Glomerular visceral epithelial cell (primary cell): ENCODE measurements around the gene SPEF2.
"Not testable (repeated sequence)": the region's sequence is repeated elsewhere in the genome, so short reads cannot be mapped to it uniquely, and the experiment has no call there.

ENCODE experiments used
- DNase-seq: peaks from one replicate; pipeline ENCODE4 v3.0.0-alpha.2; 2016; ENCODE audit errors: extremely low spot score

SPEF2 gene

DNA sequence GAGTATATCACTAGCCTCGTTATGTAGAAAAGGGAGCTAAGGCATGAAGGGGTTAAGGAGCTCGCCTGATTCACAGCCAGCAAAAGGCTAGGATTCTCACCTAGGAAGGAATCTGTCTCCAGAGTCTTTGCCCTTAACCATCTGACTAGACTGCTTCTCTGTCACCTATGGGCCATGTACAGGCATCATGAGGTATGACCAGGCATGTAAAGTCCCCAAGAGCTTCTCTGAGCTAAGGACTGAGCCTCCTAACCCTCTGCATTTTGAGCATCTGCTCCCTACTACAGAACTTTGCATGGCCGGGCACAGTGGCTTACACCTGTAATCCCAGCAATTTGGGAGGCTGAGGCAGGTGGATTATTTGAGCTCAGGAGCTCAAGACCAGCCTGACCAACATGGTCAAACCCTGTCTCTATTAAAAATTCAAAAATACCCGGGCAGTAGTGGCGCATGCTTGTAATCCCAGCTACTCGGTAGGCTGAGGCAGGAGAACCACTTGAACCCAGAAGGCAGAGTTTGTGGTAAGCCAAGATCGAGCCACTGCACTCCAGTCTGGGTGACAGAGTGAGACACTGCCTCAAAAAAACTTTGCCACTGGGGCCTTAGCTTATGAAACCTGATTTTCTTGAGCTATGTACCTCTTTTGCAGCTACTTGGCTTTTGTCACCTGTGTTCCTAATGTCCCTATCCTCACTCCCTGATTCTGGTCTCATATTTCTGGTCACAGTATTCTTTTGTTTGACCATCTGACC, 205.9 kb downstream of the SPEF2 start:
- DNase-seq, result no peak

DNA sequence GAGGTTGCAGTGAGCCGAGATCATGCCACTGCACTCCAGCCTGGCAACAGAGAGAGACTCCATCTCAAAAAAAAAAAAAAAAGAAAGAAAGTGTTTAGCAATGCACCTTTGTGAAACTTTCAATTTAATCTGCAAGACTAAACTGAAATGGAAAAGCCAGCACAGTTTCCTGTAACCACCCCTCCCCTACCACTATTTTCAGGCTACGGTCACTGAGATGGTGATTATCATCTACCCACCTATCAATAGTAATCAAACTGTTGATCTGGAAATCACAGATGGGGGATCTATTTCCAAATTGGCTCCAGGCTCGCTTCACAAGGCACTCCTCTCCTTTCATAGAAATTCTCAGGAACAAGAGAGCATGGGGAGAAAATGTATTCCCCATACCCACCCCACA, 208.4 kb downstream of the SPEF2 start:
- DNase-seq, result no peak

DNA sequence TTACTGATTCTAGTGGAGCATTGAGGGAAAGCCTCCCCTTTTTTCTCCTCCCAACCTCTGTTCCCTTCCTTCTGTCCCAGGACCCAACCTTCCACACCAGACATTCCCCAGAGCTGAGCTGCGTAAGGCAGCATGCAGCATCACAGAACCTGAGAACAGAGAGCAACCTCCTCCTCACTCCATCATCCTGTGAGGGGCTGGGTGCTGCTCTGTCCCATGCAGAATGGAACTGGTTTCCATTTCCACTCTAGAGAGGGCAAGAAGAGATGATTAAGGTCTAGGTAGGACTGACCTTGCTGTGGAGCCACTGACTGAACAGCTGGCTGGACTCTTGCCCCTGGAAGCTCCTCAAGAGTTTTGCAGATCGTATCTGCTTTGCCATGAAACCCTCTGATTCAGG, 208.9 kb downstream of the SPEF2 start:
- no peak for DNase-seq

DNA sequence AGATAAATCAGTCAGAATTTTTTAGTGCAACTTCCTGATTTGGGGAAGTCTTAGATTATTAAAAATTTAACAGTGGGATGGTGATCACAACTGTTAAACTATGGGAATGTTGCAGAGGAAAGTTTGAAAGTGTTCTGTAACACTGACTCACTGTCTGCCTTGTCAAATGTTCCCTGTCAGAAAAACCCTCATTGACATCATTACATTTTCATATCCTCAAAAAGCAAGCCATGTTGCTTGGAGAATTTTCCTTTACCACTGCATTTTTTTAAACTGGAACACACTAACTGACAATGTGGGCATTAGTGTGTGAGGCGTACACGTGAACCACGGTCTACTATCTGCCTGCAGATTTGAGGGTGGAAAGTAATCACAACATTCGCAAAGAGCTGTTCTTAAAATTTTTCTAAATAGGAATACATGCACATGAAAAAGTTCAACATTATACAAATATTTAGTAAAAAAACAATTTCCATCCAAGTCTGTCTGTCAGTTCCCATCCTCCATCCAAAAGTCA, 210.5 kb downstream of the SPEF2 start:
- DNase-seq, result no peak

DNA sequence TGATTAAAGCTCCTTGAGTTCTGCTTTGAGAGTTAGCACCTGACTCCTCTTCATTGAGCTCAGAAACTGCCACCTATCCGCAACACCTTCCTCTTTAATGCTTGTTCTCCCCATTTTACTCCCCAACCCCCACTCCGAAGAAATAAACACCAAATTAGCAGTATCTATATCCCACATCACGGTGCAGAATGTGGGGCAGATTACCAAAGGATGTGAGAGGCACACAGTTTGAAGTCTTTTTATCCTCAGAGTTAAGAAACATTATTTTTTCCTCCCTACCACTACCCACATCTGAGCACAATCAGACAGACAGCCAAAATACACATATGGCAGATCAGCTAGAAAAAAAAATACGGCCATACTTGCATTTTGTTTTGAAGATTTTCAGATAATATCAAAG, 212.9 kb downstream of the SPEF2 start:
- DNase-seq, result no peak

DNA sequence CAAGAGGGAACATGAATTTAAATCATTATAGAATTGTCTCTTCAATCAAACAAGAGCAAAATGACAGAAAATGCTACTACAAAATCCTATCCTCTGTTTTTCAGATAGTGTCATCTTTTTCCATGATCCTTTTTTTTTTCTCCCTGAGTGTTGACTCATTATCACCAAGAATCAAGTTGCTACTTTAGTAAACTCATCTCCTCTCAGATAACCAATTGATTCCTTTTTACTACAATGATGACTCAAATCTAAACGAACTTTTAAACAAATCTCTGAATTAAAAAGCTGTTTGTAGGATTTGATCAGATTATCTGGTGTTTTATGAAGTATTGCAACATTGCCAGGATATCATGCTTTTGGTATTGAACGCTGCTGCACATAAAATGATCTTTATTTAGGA, 215.1 kb downstream of the SPEF2 start:
- DNase-seq, result no peak

DNA sequence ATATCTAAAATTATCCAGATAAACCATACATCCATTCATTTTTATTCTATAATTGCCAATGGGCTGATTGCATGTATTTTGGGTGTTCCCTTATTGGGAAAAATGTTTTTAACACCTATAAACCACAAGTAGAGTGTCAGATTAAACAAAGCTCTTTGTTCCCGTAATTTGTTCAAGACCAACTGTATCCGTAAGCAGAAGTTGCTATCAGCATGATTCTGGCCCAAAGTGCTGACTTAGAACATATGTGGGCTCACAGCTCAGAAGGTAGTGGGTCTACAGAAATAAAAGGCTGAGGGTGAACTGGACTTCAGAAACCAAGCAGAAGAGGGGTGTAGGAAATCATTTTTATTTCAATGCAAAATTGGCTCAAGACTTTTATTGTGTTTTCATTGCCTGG, 215.6 kb downstream of the SPEF2 start:
- DNase-seq, result no peak

DNA sequence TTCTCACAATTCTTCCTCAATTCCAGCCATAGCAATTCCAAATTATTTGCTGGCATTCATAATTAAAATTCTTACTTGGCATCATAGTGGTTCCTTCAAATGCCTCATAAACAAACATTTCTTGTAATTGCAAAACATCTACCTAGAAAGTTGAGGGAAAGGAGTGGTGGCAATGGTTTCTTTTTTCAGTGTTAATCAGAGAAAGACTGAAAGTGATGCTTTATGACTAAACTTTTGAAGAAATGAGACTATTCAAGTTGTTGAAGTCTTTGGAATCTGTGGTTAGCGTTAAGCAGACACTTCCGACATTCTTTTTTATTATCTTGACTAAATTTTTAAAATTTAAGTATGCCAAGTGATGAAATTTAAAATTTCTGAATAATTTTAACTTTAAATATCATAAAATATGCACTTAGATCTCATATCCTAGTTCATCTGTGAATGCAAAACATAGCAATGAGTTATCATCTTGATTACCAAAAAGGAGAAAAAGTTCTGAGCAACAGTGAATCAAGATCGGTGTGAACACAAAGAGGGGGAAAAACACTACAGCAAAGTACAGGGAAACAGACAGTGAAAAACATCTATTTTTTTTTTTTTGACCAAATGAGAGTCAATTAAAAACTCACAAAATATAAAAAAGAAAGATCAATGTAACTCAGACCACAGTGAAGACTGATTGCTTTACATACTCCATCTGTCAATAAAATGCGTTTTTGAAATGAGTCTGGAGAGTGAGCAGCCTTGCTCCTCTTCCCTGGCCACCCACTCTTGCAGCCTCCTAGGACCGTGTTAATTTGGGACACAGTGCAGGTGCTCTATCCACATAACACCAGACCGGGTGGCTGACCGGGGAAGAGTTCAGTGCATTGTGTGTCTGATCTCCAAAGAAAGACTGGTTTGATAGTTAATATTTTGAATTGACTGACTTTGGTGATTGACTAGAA, 218.4 kb downstream of the SPEF2 start:
- DNase-seq, result no peak

DNA sequence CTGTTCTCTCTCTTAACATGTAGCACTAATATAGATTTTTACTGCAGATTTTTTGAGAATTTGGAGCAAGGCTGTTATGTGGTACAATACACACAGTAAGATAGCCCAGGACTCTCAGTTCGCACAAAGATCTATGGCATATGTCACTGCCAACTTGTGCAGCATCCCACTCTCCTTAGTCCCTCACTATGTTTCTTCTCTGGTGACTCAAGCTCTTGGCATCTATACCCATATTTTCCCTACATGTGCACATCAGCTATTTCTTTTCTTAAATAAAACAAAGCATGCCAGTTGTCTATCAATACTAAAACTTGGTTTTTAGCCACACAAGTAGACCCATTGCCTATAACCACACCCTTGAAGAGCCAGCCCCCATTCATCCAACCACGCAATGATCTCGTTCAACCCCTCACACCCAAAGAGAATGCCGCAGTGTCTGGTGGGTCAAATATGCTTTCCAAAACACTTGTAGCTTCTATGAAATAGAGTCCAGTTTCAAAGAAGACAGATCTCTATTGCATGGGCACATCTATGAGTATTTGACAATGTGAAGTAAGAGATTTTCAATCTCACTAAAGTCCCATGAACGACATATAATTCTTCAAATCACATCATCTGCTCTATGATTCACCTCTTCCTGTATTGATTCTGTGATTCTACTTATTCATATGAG, 220.8 kb downstream of the SPEF2 start:
- peak; percentile 28 for DNase-seq

DNA sequence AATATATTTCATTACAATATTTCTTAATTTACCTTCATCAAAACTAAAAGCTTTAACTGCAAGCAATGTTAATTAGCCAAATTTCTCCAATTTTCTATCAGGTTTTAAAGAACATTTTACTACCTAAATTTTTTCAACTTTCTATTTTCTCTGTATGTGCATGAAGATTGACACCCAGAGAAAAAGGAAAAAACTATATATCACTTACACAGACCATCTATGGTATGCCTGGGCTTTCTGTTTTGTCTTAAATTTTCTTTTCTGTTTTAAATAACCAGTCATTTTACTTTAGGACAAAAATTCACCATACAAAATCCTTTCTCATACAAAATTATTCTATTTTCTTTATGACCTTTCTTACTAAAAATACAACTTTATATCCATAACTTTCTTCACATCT, 225.2 kb downstream of the SPEF2 start:
- DNase-seq, result no peak

DNA sequence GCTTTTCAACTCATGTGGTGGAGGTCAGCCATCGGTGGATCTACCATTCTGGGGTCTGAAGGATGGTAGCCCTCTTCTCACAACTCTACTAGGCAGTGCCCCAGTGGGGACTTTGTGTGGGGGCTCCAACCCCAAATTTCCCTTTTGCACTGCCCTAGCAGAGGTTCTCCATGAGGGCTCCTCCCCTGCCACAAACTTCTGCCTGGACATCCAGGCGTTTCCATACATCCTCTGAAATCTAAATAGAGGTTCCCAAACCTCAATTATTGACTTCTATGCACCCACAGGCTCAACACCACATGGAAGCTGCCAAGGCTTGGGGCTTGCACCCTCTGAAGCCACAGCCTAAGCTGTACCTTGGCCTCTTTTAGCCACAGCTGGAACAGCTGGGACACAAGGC, 227.8 kb downstream of the SPEF2 start:
- not testable (repeated sequence) for DNase-seq

DNA sequence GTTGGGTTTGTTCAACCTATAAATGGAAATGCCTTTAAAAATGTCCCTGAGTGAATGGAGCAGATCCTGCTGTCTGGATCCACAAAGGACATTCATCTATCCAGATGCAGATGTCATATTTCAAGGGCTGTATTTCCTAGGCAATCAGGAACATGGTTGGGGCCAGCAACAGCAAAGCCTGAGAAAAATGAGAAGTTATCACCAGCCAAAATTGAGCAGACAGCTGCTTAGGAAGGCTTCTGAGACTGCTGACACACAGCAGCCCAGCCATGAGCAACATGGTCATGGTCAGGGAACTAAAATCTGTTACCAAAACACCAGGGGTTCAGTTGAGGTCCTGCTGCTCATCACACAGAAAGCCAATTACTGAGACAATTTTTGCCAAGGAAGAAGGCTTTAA, 229.8 kb downstream of the SPEF2 start:
- DNase-seq, result no peak

DNA sequence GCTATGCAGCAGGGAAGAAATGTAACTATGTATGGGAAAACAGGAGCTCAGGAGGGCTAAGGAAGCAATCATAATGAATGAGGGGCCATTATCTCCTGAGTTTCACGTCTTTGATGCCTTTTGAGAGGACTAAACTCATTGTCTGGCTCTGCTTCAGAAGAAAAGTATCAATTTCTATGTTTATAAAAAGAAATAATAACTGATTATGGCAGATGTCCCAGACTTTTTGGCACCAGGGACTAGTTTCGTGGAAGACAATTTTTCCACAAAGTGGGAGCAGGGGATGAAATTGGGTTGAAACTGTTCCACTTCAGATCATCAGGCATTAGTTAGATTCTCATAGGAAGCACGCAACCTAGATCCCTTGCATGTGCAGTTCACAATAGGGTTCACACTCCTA, 230.3 kb downstream of the SPEF2 start:
- DNase-seq, result no peak

DNA sequence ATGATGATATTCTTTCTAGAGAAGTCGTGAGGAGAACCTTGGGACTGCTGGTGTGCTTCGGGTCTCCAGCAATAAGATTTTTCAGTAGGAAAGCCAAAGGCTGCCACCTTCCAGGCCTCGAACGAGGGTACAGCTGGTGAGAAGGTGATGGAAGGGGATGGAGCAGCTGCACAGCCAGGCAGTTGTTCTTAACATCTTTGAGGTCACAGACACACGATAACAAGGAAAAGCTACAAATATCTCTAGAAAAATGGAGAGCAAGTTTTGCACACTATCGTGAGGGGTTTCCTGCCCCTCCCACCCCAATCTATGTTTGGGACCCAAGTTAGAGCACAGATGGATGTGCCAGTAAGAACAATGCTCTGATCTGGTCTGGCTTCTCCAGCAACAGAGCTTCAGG, 232.2 kb downstream of the SPEF2 start:
- DNase-seq, result no peak

DNA sequence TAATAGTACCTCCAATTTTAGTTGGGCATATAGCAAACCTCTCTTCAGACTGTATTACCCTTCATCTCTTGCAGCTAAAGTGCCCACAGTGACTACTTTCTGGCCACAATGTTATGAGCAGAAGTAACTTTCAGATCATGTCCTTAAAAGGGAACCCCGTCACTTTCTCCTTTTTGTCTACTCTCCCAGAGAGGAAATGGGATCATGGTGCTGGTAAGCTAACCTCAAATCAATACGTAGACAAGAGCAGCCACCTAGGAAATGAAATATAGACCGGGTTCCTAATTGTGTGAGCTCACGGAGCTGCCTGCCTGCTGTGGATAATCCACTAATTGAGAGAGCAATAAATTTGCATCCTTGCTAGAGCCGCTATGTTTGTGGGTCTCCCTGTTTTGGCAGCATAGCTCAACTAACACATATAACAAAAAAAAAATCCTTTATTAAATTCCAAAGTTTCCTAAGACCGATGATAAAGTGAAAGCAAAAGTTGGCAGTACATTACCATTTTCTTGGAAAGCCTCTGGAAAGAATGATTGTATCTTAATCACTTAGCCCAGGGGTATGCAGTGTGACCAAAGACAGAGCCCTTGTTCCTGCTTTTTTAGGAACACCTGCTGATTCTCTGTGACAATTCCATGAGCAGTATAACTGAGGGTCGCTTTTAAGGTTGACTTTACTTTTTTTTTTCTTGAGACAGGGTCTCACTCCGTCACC, 233.5 kb downstream of the SPEF2 start:
- DNase-seq, result no peak

DNA sequence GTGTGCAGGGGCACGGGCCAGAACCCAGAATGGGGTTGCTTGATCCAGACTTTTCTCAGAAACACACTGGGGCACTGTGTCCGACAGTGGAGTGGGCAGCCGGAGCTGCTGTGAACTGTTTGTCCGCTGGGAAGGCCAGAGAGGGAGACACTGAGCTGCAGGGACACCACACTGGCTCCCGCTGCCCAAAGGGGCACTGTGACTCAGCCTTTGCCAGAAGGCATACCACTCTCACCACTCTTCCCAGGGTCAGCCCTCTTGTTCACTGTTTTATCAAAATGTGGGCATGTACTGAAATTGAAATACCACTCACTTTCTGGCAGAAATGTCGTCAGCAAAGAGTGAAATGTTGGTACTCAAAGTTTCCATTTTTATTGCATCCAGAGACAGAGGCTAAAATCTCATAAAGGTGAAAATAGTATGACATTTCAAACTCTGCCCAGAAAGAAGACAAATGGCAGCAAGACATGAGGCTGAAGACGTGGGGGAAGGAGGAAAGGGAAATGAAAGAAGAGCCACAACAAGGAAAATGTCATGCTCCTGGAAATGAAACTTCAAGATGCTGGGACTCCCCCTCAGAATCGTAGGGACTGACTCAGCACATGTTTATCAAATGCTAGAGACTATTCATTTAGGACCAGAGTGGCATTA, 234.5 kb downstream of the SPEF2 start:
- DNase-seq, result no peak

DNA sequence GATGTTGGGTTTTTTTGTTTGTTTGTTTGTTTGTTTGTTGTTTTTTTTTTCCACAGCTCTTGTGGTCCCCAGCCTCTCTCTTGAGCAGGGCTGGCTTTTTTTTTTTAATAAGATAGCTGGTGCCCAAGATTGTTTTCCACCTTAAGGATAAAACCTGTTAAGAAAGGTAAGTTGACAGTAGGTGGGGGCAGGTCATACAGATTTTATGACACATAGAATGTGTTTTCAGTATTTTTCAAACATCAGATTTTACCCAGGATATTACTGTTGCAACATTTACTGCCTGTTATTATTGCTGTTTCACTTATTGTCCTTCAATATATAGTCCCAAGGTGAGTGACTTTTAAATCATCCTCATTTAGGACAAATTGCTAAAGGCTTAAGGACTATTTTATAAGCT, 235.1 kb downstream of the SPEF2 start:
- DNase-seq, result no peak

DNA sequence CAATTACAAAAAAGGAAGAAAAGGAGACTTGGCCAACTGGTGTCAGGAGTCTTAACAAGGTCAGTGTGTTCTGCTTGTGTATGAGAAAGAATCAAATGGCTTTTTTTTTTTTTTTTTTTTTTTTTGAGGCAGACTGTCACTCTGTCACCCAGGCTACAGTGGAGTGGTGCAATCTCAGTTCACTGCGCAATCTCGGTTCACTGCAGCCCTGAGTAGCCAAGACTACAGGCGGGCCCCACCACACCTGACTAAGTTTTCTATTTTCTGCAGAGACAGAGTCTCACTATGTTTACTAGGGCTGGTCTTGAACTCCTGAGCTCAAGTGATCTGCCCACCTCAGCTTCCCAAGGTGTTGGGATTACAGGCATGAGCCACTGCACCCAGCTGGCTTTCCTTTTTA, 236.0 kb downstream of the SPEF2 start:
- no peak for DNase-seq

DNA sequence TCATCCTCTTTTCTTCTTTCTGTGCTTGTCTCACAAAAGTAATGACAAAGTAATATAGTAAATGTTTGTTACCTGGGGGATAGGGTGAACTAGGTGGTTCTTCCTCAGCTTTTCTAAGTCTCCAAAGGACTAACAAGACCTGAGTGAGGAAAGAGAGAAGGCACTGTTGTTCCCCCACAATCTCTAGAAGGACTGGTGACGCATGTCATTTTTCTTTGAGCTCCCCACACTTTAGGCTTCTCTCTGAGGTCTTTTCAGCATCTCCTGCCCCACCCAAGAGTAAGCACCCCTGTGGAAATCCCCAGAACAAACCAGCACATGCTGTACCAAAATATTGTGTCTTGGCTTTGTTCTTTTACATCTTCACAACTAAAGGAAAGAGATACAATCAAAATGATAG, 236.6 kb downstream of the SPEF2 start:
- DNase-seq, result no peak

DNA sequence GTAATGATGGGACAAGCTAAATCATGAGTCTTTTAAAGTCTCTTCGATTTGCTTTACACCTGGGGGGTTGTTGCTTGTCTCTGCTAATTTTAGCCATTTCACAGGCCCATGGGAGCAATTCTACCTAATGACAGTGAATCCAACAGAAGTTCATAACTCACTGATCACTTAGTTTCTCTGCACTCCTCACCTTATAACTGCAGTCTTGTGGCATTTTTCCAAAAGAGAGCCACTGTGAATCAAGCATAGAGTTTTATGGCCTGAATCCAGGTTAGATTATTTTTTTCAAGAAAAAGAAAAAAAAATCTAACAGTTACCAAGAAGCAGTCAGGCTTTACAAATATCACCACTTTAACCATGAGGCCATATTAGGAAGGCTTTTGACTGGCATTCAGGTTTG, 237.5 kb downstream of the SPEF2 start:
- DNase-seq, result peak; percentile 67

DNA sequence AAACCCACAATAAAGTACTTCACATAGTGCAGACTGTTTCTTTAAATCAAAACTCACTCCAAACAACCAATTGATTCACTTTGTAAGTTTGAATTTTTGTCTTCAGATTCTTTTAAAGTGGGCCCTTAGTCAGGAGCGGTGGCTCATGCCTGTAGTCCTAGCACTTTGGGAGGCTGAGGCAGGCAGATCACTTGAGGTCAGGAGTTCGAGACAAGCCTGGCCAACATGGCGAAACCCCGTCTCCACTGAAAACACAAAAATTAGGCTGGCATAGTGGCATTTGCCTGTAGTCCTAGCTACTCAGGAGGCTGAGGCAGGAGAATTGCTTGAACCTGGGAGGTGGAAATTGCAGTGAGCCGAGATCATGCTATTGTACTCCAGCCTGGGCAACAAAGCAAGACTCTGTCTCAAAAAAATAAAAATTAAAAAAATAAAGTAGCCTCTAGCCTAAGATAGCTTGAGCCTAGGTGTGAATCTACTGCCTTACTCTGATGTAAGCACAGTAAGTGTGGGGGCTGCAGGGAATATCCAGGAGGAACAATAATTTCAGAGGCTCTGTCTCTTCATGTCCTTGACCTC, 238.6 kb downstream of the SPEF2 start:
- DNase-seq, result not testable (repeated sequence)
